Stimulated activated CD8-positive, alpha-beta memory T cell treated with anti-CD3 and anti-CD28 coated beads, Interleukin-12 subunit alpha, Interleukin-12 subunit beta, amount 100 ng/mL, for 1 hour (primary cell): ENCODE data around the gene NSUN6.
A peak's percentile ranks its signal among the peaks of the same experiment; 100 is the strongest.

Experiments
- DNase-seq: peaks from one replicate; pipeline ENCODE4 v3.0.0-alpha.2; 2020; ENCODE audit warnings: low read depth

The NSUN6 gene

GRCh38 chr10:18651324-18652007 is at the start of gene NSUN6:
TSS of gene NSUN6 (minus strand) at chr10:18651587. CDS start at chr10:18651203, 384 bp downstream.
- DNase-seq, result peak; percentile 94

DNA sequence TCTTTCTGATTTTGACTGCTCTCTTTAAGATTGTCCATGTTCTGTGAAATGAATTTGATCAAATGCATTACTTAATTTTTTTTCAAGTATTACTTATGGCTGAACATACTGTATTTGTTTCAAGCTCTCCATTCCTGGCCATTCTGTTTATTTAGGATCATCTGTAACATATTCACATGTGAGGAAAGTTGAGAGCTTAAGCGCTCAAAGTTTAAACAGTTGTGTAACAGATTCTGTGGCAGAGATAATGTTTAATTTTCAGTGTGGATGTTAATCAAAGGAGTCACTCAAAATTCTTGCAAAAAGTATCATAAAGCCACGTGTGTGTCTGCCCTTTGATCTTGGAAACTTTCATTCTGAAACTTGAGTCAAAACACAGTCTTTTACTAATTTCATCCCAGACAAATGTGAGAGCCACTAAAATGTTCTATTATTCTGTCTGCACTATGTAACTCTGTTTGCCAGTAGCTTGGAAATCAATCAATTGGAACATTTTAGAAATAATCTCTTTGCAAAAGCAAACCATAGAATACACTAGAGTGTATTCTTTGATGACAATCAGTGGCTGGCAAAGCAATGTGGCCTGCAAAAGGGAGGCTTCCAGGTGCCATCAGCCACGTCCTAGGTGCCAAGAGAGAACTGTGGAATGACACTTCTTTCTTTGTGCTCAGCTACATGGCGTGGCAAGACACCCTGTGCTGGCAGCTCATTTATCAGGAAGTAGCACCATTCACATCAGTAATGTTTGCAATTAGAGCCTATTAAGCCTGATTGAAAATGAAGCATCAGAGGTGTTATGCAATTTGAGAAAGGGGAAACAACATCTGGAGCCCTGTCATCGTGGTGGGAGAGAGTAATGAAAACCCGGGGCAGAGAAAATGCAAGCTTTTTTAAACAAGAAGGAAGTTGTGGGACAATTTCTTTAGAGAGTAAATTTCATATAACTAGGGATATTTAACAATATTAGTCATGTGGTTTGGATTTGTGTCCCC is 48.8 kb upstream of the NSUN6 start:
- DNase-seq, result no peak

DNA sequence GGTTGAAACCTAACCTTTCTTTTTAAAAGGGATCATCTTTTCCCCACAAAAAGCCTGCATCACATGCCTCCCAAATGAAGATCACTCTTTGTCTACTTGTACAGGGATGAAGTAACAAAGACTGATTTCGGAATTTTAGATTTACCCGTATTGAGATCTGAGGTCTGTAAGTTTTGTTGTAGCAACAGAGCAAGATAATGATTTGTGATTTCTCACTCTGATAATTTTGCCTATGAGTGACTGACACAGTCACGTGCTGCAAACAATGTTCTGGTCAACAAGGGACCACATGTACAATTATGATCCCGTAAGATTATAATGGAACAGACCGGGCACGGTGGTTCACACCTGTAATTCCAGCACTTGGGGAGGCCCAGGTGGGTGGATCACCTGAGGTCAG is 39.2 kb upstream of the NSUN6 start:
- no peak for DNase-seq

- DNase-seq, result no peak
Measured at GRCh38 chr10:18689498-18689897, 38.1 kb upstream of the NSUN6 start.

- no peak for DNase-seq
Measured at GRCh38 chr10:18687706-18688105, 36.3 kb upstream of the NSUN6 start.

DNA sequence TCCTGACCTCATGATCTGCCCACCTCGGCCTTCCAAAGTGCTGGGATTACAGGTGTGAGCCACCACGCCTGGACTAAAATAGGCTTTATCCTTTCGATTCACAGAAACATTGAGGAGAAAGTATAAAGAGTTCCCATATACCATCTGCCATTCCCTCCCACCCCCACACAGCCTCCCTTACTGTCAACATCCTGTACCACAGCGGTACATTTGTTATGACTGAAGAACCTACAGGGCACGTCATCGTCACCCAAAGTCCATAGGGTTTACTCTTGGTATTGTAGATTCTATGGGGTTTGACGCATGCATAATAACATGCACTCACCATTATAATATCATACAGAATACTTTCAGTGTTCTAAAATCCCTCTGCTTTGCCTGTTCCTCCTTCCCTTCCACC is 35.8 kb upstream of the NSUN6 start:
- no peak for DNase-seq

DNA sequence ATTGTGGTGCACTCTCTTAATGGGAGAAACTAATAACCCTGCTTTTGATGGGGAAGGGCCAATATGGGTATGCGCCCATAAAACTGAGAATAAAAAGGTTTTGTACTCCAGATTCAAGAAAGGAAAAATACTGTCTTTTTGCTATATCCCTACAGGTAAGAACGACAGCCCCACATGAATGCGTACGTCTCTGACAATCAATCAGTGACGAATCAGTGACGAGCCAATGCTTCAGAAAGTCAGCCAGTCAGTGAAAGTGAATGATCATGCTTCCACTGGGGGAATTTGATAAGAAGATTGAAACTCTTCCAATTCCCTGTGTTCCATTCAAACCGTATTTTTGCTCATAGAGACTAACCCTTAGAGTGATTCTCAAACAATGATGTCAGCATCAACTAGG is 34.2 kb upstream of the NSUN6 start:
- DNase-seq, result no peak

DNA sequence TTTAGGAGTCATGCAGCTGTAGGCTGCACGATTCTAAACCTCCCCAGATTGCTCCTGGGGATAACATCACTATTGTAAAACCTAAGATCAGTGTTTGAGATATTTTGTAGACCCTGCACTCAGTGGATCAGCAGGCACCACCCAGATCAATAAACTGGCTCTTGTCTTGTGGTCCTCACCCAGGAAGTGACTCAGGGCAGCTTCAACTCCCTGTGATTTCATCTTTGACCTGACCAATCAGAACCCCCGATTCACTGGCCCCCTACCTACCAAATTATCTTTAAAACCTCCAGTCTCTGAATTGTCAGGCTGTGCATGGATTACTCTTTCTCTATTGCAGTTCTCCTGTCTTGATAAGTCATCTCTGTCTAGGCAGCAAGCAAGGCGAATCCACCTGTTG is 33.6 kb upstream of the NSUN6 start:
- DNase-seq, result no peak

DNA sequence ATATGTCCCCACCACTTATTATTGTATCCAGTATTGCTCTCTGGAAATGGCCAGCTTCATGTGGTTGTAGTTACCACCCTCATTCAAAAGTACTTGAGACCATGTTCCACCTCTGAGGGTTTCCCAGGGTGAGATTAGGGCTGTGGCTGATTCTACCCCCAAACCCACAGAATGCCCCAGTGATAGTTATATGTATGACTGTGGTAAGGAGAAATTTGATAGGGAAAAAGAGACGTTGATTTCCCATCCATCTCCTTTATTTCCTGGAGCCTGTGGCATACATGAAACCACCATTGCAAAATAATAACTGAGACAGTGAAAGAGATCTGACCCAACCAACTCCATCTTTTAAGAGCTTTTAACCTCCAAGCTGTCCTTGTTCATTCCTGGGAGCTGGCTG is 33.0 kb upstream of the NSUN6 start:
- DNase-seq, result no peak

DNA sequence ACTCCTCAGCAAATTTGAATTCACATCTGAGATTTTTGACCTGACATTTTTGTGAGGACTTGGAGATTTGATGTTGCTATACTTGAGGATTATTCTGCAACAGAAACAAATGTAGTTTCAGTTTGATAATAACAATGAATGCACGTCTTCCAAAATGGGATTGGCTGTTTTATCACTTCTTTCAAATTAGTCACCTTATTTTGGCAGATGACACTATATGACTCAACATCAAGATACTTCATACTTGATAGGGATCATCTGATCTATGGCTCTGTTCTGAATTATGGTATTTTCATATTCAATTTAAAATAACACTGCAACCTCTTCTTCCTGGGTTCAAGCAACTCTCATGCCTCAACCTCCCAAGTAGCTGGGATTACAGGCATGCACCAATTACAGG is 32.0 kb upstream of the NSUN6 start:
- DNase-seq, result no peak

DNA sequence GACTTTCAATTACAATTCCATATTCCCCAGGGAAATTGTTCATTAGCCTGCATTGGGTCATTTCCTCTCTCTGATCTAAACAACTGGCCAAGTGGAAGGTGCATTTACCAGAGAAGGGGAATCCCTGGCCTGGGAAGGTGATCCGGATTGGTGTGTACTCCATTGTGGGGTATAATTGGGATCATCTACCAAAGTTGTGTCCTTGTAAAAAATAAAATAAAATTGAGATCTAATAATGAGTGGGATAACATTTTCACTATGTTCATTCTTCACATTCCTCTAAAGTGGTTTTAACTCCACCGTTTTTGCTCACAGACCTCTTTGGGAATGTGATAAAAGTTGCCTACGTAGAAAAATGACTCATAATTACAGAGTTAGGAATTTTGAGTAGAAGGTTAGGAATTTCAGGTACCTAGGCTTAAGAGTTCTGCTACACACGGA is 30.6 kb upstream of the NSUN6 start:
- DNase-seq, result no peak

DNA sequence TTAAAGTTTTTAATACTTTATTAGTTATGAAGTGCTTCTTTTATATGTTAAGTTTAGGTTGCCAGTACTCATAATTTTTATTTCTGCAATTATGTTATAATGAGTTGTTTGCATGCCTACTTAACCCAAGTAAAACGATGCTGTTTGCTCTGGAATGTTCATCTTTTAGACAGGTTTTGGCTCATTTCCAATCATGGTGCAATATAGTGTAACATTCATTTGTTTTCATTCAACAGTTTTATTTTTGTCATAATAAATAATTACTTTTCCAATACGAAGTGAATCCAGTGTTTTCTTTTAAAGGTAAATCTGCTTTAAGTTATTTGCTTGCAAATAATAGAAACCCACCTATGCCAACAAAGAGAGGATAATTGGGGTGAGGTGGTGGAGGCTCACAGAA is 30.0 kb upstream of the NSUN6 start:
- DNase-seq, result no peak

- no peak for DNase-seq
Measured at GRCh38 chr10:18680754-18681153, 29.4 kb upstream of the NSUN6 start.

DNA sequence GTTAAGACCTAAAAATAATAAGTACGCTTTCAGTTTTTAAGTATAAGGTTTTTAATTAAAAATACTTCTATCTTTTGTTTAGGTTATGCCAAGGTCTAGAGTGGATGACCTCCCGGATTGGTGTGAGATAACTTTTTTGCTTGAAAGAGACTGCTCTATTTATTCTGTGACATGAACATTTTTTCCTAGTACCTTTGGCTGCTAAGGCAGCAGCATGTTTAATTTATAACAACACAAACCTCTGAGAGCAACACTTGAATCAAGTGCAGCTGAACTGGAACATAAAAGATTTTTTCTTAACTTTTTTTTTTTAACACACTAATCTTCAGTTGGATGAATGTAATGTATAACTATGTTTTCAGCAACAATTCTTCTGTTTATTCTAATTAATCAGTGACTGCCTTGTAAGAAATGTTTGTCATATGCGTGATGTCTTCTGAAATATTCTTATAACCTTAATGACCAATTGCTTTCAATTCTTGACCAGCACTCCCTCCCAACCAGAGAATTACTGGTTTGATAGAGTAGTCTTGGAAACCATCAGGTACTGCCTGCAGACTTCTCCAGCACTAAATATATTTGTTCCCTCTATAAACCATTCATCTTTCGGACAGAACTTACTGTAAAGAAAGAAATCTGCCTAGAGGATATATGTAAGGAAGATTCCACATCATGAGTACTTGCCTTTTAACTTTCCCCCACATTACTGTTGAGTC is 23.9 kb upstream of the NSUN6 start:
- DNase-seq, result no peak

DNA sequence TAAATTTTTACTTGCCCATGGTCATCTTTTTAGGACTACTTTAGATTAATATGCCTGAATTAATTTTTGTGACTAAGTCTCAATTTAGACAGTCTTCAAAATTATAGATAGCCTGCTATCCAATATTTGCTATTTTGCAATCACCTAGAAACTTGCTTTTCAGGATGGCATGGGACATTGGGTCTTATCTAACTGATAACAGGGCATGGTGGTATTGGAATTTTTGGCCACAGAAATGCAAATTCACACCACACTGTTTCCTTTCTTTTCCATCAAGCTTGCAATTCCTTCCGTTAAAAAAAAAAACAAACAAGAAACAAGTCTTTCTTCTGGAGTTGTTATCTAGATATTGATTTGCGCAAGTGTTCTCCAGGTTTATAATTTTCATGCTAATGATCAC is 16.6 kb upstream of the NSUN6 start:
- DNase-seq, result no peak

DNA sequence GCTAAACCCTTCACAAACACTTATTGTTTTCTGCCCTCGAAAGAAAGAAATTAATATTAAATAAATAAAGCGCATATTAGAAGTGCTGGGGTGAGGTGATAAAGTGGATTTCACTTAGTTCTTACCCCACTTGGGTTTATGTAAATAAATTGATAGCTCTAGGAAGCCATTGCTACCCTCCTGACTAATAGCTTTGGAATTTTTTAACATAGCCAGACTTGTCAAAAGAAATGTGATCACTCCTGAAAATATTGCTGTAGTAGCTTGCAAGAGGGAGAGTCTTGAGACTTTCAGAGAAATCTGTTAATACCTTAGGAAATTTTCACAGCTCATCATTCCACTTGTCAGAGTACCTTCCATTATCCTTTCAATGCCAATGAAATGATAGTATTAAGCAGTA is 15.4 kb upstream of the NSUN6 start:
- DNase-seq, result no peak

DNA sequence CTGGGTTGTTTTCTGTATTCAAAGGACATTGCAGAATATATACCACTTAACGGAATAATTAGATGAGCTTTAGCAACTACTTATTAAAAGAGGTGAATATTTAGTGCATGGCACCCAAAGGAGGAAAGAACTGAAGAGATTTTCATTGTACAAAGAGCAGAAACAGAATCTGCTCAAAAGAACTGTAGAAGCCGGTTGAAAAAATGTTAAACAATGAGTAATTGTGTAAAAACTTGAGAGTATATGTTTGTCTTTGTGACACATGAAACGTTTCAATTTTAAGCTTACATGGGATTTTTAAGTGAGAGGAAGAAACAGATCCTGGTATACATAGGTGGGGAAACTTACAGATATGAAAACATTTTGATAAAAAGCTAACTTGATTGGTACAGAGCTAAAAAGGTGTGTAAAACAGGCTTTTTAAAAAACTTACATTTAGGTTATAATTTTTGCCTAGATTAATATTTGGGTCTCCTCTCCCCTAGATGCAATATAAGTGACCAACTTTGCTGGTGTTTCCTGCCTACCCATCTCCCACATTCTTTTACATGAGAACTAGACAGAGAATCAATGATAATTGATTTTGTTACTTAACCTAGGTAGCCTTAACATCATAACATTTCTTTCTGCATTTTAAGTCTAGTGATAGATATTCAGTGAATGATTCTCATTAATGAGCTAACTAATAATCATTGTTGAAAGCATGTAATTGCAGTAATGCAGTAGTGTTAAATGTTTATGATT is 14.6 kb upstream of the NSUN6 start:
- no peak for DNase-seq

DNA sequence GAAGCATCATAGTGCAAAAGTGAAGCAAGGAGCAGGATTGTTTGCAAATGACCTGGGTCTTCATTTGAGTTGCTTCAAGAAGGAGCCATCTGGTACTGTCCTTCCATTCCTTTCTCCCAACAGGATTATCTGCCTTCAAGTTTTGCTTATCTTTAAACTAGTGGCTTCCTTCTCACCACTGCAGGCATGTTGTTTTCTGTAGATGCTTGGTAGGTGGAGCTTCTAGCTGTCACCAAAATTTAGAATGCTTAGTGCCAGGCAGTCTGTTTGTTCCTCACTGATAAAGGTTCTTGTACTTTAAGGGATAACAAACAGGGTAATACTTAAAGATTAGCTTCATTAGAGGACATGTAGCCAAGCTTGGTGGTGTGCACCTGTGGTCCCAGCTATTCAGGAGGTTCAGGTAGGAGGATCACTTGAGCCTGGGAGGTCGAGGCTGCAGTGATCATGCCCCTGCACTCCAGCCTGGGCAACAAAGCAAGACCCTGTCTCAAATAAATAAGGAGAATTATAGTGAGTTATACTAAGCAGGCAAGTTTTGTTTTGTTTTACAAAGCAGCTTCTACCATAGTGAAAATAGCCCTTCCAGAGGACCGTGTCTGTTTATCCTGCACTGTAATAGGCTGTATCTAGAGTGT is 13.6 kb upstream of the NSUN6 start:
- DNase-seq, result no peak

DNA sequence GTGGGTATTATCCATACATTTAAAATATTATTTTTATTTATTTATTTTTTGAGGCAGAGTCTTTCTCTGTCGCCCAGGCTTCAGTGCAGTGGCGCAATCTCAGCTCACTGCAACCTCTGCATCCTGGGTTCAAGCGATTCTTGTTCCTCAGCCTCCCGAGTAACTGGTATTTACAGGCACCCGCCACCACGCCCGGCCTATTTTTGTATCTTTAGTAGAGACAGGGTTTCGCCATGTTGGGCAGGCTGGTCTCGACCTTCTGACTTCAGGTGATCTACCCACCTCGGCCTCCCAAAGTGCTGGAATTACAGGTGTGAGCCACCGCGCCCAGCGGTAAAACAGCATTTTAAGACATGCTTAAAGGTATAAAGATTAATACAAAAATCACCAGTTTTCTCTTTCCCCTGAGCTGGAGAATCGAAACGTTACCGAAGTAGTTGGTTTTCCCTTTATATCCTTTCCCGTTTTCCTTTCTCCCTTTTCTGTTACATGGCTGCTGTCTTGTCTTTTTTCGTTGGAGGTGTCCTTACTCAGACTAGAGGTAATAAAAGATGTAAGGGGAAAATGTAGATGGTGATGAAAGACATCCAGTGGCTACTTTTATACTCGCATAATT is 9.5 kb upstream of the NSUN6 start:
- DNase-seq, result no peak

GRCh38 chr10:18659819-18660535 is 8.6 kb upstream of the NSUN6 start:
- DNase-seq, result no peak
